ENCODE measurements around the gene LIX1L. TPM values are rescaled to one million over a fixed set of nuclear protein-coding genes. Genes with fewer than 3 reads are reported as not detected.
"Not testable (repeated sequence)": the region's sequence is repeated elsewhere in the genome, so short reads cannot be mapped to it uniquely, and the experiment has no call there.

Gene LIX1L
- total RNA-seq, 1 donor from 2014 or later = 19.7 TPM

DNA sequence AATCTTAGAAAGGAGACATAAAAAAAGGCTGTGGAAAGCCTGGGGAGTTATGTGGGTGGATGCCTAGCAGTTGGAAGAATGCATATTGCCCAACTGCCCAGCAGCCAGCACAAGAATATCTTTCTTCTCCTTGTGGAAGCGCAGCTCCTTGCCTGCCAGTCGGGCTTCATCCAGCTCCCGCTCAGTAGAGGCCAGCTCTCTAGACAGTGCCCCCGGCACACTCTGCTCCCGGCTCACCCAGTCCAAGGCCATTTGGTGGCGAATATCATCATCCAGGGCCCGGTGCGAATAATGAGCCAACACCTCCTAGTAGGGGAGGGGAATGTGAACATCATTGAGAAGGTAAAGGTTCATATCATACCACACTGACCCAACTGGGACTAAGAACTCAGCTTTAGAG, 21.6 kb downstream of the LIX1L start:
- no peak for DNase-seq

DNA sequence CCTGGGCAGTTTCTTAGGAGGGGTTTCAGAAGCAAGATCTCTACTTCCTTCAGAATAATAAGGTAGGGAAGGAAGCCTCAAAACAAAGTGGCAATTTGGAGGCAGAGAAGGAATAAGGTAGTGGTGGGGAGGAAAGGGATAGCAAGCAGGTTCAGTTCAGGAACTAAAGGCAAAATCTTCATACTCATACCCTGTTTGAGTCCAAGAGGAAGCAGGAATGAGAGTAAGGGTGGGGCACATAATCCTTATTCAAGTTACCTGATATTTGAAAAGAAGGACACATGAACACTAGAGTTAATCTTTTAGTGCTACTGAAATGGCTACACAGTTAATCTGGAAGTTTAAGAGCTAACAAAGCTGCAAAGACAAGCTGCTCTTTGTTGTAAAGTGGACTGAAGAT, 22.1 kb downstream of the LIX1L start:
- no peak for DNase-seq

DNA sequence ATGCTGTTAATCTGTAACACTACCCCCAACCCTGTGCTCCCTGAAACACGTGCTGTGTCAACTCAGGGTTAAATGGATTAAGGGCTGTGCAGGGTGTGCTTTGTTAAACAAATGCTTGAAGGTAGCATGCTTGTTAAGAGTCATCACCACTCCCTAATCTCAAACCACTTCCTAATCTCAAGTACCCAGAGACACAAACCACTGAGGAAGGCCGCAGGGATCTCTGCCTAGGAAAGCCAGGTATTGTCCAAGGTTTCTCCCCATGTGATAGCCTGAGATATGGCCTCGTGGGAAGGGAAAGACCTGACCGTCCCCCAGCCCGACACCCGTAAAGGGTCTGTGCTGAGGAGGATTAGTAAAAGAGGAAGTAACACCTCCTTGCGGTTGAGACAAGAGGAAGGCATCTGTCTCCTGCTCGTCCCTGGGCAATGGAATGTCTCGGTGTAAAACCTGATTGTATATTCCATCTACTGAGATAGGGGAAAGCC, 25.3 kb downstream of the LIX1L start:
- not testable (repeated sequence) for DNase-seq

DNA sequence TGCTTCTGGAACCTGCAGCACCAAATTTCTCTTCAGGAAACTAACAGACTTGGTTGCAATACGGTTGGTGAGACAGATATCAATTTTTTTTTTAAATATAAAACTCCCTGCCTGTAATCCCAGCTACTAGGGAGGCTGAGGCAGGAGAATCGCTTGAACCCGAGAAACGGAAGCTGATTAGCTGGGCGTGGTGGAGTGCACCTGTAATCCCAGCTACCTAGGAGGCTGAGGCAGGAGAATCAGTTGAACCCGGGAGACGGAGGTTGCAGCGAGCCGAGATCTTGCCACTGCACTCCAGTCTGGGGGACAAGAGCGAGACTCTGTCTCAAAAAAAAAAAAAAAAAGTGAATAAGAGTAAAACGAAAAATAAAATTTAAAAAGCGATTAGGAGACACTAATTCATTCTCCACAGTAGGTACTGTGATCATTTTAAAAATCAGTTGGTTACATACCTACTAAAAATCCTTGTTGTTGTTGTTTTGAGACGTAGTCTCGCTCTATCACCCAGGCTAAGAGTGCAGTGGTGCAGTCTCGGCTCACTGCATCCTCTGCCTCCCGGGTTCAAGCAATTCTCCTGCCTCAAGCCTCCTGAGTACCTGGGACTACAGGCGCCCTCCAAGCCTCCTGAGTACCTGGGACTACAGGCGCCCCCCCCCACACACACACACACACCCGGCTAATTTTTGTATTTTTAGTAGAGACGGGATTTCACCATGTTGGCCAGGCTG, 29.7 kb downstream of the LIX1L start:
- DNase-seq = no peak

DNA sequence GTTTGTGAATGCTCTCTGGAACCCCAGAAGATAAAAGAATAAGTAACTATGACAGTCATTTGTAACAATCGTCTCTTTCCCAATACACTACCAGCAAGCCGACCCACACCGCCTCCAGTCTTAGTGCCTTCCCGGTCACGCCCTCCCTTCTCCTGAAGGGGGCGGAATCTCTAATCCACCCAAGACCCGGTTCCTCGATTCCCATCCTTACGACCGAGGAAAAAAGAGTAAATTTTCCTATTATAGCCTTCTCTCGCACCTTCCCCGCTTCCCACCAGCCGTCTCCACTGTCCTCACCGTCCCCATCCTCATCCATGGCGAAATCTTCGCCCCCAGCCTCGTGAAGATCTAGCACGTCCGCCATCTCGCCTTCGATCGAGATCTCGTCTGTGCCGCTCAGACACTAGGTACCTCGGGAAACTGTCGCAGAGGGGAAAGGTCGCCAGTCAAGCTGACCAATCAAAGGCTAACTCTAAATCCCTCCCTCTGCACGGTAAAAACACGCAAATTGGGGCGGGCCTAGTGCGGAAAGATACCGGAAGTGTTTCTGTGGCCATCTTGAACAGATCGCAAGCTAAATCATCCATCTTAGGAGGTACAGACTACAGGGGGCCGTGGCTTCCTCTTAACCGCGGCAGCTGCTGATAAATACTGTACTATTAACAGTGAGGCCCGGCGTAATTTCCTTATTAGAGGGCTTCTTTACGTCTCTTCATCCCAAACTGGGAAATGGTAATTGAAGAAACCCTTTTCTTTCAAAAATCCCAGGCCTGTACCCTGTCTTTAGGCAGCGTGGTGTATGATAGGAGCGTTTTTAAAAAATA, 30.5 kb downstream of the LIX1L start, which contains the start of gene RBM8A:
Gene RBM8A (minus strand): TSS at position 422 of the 824 bp plus-strand sequence. CDS start 58 bp downstream, at position 364.
- DNase-seq = peak; percentile 99

DNA sequence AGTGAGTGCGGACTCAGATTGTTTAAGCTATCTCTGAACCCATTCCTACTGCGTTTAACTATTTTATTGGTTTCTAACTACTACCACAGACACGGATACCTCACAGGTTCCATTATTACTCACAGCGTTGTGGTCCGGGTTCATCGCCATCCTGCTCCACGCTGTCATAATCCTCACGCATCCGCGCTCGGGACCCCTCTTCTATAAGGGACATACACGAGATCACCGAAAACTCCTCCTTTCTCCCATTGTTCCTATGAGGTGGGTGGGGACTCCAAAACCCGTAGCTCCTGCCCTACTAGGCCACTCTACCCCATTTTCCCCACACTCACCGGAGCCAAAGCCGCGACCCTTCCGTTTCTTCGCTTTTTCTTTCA, 31.1 kb downstream of the LIX1L start:
- DNase-seq = no peak

DNA sequence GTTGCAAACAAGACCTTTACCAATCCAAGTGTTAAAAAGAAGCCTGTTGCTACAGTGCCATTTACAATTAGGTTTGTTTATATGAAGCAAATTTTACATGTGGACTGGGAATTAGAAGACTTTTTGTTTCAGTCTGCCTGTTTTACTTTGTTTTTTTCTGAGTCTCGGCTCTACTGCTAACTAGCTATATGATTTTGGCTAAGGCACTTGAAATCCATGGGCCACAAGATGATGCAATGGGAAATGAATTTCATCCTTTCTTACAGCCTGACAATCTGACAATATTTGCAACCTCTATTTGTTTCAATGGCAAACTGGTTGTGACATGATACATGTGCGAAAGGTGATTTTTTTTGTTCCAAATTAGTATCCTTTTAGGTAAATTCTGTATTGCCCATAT, 35.6 kb downstream of the LIX1L start:
- no peak for DNase-seq

DNA sequence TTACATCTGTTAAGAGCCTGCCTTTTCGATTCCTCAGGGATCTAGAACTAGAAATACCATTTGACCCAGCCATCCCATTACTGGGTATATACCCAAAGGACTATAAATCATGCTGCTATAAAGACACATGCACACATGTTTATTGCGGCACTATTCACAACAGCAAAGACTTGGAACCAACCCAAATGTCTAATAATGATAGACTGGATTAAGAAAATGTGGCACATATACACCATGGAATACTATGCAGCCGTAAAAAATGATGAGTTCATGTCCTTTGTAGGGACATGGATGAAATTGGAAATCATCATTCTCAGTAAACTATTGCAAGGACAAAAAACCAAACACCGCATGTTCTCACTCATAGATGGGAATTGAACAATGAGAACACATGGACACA, 37.5 kb downstream of the LIX1L start:
- DNase-seq = not testable (repeated sequence)

DNA sequence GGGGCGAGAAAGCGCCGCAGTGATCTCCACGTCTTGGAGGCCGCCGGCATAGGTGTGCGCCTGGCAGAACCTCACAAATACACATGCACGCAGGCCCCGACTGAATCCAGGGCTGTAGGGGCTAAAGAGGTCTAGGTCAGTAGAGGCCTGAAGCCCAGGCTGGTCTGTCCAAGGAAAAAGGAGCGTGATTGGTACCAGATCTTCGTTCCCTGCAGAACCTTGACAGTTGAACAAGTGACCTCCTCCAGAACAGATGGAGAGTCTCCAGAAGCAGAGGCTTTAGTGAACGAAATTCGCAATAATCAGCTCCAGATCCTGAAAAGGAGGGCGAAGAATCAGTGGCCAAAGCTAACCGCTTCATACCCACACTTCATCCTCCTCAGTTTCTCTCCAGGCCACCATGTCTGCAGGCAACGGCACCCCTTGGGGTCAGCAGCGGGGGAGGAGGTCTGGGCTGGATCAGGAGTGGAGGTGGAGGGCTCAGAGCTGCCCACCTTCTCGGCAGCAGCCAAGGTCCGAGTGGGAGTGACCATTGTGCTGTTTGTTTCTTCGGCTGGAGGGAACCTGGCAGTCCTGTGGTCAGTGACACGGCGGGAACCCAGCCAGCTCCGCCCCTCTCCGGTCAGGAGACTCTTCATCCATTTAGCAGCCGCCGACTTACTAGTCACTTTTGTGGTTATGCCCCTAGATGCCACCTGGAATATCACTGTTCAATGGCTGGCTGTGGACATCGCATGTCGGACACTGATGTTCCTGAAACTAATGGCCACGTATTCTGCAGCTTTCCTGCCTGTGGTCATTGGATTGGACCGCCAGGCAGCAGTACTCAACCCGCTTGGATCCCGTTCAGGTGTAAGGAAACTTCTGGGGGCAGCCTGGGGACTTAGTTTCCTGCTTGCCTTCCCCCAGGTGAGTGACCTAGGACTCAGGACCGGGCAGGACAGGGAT, 38.6 kb downstream of the LIX1L start:
- DNase-seq = peak; percentile 8

DNA sequence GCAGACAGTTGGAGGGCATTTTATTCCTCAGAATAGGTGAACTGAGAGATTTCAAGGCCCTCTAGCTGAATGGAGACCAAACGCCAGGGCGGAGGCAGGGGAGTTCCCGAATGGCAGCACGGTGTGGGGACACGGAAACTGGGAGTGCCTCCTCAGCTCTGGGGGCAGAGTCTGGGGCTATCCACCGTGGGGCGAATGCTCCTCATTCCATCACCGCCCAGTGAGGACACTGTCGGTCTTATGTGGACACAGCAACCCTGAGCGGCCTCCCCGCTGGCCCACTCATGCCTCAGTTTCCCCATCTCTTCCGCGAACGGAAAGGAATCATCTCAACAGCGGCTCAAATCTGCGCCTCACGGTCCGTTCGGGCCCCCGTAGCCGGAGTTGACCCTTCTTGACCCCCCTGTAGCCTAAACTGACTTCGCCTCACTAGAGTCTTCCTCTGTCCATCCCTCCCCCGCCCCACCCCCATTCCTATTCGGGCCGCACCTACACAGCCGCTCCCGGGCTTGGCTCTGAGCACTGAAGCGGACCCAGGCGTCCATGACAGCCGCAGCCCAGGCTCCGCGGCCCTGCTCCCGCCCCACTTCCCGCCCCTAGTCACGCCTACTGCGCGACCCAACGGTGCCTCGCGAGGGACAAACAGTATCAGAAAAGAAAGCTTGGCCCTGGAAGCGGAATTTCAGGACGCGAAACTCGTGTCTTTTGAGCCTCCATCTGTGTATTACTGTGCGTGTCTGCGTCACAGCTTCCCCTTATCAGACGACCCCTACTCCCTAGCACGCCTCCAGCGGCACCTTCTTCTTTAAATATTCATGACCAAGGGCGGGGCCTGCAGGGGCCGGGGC, 39.4 kb downstream of the LIX1L start, which contains the start of gene PEX11B:
Gene PEX11B (minus strand): TSS at position 574 of the 848 bp plus-strand sequence. CDS start 29 bp downstream, at position 545.
- peak; percentile 89 for DNase-seq

DNA sequence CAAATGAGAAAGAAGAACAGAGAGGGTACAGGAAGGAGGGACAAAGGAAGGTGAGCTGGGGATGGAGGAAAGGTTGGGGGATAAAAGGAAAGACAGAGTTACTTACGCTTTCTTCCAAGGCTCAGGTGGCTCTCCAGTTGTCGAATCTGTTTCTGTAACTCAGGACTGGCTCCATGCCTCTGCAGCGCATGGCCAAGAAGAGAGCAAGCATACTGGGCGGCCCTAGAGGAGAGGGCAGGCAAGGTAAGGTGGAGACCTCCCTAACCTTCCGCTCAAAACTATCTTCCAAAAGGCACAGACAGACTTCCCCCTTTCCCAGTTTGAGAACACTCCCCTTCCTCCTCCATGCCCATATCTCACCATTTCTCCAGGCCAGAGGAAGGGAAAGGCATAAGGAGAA, 40.2 kb downstream of the LIX1L start:
- DNase-seq = no peak

DNA sequence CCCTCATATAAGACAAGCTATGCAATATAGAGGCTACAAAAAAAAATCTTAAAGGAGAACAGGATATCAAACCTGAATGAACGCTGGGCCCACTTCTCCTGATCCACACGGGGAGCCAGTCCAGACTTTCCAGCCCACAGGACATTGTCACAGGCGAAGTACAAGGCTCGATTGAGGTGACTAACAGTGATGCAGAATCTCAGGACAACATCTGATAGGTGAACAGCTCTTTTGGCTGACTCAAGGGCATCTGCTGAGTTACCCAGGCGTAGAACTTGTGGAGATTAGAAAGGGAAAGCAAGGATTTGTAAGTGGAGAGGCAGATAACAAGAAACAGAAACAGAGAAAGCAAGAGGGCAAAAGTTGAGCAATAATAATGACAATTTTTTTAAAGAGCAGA, 41.1 kb downstream of the LIX1L start:
- no peak for DNase-seq

DNA sequence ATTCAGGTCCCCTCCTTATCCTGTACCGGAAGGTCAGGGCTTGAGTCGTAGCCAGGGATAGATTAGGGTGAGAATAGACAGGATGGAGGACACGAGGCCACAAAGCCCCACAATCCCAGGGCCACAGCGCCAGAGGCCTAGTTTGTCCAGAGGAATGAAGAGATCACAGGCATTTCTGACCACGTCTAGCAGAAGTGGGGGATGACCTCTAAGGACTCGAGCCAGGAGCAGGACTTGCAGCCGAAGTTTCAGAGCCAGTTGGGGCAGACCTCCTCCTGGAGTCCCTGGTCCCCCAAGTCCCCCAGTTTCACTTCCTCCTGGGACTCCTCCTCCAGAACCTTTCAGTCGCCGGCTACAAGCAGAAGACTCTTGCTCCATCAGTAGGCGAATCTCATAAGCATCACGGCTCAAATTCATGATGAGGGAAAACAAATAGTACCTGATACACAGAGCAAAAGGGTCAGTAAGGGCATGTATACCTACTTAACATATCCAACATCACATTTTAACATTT, 45.6 kb downstream of the LIX1L start:
- no peak for DNase-seq

DNA sequence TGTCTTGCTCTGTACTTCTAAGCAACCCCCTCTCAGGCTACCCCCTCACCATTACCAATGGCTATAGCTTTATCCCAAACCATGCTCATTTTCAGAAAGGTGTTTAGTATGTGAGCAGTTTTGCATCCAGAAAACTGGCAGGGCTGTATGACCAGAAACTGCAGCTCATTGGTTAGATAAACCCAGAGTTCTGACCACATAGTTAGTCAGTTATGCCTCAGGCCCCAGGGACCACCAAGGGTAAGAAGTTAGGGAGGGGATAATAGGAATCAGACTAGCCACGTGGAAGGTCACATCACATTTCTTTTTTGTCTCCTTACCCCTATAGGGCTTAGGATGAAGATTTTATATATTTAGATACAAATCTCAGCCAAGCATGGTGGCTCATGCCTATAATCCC, 49.2 kb downstream of the LIX1L start:
- no peak for DNase-seq

DNA sequence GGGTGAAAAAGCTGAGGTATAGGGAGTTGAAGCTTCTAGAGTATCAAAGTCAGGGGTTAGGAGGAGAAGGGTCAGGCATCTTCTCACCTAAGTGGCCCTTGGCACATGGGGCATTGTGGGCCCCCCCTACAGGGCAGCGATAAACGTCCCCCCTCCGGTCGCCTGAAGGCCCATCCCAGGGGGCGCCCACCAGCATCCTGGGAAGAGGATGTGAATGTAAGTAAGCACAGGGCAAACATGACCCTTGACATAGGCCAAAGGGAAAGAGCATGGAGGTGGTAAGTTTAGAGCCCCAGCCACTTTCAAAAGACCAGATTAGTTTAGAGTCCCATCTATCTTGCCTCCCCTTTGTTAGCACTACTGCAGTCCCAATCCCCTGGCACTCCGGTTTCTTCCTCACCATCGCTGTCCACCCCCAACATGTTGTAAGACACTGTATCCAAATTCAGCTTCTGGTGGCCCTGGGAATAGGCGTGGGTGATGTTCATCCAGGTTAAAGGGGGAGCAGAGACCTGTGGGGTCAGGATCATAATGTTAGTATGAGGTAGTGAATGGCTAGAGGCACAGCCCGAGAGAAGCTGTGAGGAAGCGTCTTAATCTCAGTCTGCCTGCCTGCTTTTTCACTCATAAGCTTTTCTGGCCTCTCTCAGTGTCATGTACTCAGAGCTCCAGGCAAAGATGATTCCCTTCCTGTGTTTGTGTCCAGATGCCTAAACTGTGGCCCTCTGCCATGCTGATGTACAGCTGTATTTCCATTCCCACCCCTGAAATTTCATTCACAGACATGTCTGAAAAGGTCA, 50.7 kb downstream of the LIX1L start:
- DNase-seq = no peak

DNA sequence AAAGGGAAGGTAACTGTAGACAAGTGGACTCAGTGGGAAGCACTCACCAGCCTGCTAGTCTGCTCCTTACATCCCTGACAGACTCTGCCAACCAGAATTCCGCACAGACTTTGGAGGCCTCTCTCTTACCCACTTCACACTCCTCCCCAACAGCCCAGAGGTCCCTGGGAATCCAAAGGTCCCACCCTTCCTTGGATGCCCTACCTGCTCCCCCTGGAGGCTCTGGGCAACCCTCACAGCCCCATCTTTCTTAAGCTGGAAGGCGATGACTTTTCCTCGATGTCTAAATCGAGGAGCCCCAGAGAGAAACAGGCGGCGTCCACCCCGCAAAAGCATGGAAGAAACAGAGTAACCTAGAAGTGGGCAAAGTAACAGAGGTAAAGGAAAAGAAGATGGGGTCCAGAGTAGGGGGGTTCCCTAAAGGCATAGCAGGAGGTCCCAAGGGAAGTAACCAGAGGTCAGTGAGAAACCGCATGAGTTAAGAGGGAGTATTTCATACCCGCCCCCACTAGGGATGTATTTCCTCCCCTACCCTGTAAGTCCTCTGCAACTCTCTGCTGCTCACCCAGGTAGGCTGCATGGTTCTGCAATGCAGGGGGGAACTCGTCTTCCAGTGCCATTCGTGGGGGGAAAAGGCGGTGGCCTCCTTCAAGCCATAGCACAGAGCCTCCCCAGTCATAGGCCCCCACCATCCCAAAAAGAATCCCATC, 56.4 kb downstream of the LIX1L start:
- DNase-seq = no peak

DNA sequence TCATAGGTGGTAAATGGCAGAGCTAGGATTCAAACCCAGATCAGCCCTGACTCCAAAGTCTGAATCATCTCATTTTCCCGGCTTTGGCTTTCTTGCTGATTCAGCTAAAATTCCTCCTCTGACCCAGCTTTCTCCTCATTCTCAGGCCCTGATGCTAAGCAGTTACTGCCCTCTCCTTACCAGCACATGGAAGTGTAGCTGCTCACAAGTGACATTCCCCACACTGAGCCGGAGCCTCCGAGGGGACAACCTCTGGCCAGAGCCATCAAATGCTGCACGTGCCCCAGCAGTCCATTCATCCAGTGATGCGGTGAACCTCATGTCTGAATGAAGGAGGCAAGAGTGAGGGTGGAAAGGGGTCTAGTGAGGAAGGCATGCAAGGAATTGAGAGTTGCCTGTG, 59.1 kb downstream of the LIX1L start:
- no peak for DNase-seq

DNA sequence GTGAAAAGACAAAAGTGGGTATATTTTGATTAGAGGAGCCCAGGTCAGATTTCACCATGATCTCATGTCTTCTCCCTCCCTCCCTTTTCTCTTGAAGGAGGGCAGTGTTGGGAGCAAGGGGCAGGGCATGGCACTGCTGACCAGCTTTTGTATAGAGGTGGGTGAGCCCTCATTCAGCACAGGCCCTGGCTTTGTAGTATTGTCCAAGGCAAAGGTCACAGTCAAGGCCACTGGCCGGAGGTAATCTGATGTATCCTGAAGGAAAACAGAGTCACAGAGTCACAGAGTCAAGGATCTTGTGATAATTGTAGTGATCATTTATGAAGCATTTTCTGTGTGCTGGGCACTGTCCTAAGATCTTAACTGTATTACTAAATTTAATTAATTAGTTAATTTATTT, 59.8 kb downstream of the LIX1L start:
- DNase-seq = no peak

DNA sequence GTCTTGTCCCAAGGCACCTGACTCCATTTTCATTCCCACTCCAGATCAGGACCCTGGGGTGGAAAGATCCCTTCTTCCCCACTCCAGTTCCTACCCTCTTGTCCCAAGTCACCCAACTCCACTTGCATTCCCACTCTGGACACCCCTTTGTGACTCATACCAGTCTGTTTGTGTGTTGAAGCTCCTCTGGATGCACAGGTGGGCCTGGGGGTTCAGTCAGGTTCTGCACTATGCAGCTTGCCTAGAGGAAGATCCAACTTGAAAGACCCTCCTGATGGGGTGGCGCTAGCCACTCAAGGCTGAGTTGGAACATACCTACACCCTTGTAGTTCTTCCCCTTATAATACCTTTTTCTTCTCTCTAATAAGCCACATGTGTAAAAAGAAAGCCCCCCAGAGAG, 62.3 kb downstream of the LIX1L start:
- DNase-seq = no peak

Measured in skin of body (tissue), 2 donors.